GM19463 (cell line): Measurements from ENCODE around the gene ATAD3A.

Experiments used
- ATAC-seq: cut with Tn5 transposase; IDR thresholded peaks from one replicate; pipeline ENCODE4 v1.9.1; 2021; ENCODE audit warnings: mild to moderate bottlenecking, moderate library complexity; ENCODE audit not compliant: unreplicated experiment

Gene ATAD3A

DNA sequence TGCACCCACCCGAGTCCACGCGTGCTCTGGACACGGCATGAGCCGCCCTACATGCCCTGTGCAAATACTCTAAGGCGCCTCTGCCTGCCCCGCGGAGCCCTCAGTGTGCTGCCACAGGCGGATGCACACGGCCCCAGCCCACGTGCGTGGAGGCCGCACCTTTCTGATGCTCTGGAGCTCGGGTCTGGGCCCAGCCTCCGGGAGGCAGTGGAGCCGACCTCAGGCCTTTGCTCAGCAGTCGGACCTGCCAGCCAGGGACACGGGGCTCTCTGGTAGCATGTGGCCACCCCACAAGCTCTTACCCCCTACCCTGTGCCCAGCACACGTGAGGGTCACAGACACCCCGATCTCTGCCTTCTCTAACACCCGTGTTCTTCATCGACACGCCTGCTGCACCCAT lies 26.4 kb downstream of the ATAD3A start:
- no peak for ATAC-seq

DNA sequence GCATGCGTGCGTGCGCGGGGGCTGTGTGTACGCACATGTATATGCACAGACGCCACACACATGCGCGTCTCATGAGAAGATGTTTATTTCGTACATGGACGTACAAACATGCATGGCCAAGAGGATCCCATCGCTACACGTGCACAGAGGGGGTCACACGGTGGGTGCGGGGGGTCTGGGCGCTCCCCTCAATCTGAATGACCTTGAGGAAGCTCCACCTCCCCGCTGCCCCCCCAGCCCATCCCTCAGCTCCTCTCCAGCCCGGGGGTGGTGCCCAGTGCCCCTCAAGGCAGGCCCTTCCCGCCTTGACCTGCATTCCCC lies 27.0 kb downstream of the ATAD3A start:
- ATAC-seq = no peak

DNA sequence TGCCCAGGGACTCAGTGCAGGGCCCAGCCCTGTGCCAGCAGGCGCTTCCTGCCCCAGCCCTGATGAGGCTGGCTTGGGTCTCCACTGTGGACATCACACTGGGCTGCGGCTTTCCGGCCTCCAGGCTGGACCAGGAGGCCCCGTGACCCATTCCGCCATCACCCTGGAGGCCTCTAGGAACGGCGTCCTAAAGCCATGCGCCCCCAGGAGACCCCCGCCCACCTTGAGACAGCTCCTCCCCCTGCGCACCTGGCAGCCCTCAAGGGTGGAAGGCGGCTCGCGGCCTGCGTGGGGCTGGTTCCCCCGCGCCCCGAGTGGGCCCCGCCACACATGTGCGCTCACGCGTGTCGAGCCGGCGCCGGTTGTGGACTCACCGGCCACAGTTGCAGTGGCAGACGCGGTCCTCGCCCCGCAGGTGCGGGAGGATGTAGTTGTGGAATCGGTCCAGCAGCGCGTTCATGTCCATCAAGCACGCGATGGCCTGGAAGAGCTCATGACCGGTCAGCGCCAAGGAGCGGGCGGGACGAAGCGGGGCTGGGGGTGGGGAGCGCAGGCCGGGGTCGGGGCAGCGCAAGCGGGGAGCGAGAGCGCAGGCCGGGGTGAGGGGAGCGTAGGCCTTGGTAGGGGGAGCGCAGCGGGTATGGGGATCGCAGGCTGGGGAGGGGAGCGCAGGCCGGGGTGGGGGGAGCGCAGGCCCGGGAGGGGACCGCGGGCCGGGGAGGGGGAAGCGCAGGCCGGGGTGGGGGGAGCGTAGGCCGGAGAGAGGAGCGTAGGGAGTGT lies 27.5 kb downstream of the ATAD3A start:
- no peak for ATAC-seq

DNA sequence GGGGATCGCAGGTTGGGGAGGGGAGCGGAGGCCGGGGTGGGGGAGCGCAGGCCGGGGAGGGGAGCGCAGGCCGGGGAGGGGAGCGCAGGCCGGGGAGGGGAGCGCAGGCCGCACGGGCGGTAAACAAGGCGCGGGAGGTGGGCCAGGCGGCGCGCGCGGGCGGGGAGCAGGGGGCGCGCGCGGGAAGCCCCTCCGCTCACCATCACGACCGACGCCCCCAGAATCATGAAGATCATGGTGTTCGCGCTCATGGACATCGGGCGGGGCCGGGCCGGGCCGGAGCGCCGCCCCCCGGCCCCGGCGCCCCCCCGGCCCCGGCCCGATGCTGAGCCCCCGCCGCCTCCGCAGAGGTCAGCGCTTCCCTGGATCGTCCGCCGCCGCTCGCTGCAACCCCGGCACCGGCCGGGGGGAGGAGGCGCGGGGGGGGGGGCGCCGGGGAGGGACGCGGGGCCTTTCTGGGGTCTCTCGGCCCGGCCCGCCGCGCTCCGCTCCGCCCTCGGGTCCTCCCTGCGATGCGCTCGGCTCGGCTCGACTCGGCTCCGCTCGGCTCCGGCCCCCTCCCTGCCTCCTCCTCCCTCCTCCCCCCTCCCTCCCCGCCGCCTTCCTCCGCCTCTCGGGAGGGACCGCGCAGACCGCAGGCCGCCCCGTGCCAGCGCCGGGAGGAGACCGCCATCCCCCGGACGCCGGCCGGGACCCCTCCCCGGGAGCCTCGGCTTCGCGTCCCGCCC lies 28.3 kb downstream of the ATAD3A start, which contains the start of gene TMEM240:
Gene TMEM240, minus strand, starts transcription at position 535 of the 728 bp plus-strand sequence. Its CDS starts 278 bp downstream, at position 257.
- ATAC-seq = no peak

DNA sequence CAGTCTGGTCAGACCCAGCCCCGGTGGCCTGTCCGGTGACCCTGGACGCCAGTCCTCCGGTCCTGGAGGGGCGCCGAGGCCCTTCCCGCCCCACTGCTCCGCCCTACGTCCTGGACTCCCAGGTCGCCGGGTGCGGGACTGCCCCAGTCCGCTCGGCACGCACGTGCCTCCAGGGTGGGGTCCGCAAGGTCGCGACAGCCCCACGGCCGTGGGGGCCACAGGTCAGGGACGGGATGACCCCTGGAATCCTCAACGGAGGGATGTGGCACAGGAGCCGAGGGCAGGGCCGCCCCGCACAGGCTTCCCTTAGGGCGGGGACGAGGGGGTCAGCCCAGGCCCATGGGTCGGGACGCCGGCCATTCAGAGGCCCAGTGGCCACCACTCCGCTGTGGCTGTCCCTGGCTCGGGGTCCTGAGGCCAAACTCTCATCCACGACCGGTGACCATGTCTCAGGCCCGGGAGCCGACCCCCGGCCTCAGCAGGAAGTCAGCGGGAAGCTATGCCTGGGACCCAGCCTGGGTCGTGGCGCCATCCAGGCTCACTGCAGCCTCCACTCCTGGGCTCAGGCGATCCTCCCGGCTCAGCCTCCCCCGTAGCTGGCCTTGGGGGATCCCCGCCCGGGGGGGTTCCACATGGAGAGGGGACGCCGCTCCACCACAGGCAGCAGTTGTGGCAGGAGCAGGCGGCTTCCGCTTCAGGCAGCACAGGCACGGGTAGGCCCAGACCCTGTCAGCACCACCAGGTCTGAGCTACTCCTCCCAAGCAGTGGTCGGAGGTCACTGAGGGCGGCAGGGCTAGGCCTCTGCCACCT lies 29.1 kb downstream of the ATAD3A start:
- no peak for ATAC-seq

DNA sequence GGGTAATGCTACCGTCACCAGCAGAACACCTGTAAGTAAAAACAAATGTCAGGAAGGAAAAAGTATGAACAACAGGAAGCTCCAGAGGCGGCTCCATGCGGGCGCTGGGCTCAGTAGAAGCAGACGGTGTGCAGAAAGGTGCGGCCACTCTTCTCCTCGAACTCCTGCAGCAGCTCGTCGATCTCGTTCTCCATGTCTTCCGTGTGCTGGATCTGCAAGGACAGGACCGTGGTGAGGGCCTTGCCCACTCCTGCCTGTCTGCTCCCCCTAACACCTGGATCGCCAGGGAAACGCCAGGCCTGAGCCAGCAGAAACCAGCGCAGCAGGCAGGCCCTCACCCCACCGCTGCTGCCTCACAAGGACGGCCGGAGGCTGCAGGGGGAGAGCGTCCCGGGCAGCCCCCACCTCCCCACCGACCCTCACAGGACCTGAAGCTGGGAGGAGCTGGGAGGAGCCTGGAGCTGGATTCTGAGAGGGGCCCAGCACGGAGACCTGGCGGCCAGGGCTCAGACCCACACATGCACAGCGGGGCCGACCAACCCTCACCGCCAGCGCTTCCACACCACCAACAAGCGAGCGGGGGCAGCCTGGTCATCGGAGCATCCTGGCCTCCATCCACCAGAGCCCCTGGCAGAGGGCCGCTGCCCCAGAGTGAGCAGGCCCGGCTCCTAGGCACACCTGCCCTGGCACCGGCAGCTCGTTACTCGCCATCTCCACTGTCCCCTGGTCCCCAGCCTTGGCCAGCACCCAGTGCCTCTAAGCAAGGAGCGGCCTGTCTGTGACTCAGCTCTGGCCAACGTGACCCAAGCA lies 30.2 kb downstream of the ATAD3A start:
- no peak for ATAC-seq

DNA sequence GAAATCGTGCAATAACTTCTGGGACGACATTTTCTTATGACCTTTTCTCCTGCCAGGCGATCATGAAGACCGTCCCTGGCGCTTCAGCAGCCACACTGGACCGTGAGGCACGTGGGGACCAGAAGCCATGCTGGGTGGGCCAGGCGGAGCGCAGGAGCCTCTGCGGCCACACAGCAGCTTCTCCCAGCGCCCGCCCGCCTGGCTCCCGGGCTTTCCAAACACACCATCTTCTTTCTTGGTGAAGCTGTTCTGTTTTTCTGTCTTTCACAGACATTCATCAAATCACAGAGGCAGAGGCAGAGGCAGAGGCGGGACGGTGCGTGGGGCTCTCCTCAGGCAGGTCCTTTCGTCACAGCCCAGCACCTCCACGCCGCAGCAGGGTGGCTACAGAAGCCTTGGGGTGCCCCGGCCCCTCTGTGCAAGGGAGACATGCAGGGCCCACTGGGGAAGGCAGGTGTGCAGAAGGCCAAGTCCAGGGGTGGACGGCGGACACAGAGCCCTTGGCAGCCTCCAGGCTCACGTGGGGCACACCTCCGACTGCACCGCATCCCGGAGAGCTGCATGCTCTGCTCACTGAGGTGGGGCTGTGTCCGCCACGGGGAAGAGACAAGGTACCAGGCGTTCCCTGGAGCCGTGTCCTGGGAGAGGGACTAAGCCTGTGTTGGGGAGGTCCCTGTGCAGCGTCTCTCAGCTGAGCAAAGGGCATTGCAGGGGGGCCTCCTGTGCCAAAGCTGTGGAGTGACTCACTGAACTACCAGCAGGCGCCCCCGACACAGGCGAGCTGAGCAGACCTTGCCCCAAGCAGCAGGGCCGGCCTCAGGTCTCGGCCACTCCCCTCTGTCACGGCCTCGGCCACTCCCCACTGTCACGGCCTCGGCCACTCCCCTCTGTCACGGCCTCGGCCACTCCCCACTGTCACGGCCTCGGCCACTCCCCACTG lies 31.1 kb downstream of the ATAD3A start:
- no peak for ATAC-seq

DNA sequence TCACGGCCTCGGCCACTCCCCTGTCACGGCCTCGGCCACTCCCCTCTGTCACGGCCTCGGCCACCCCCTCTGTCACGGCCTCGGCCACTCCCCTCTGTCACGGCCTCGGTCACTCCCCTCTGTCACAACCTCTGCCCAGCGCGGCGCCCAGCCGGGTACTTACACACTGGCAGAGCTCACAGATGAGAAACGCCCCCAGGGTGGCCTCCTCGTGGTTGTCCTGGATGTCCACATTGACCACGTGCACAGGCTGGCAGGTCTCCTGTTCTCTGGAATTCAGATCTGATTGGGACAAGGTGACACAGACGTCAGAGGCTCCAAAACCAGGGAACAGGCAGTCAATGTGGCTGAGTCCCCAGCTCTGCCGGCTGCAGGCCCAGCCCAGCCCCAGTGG lies 31.7 kb downstream of the ATAD3A start:
- ATAC-seq = no peak

DNA sequence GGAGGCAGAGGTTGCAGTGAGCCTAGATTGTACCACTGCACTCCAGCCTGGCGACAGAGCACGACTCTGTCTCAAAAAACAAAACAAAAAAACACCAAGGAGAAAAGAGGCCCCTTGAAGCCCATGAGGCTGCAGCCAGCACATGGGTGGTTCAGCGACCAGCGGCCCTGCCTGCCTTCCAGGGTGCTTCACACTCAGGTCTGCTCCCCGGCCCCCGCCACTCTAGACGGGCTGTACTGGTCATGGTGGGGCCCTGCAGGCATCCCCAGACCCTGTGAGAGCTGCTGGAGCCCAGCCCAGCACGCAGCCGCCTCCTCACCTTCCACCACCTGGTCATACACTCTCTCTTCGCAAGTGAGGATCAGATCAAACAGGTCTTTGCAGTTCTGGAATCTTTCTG lies 32.6 kb downstream of the ATAD3A start:
- ATAC-seq = no peak

DNA sequence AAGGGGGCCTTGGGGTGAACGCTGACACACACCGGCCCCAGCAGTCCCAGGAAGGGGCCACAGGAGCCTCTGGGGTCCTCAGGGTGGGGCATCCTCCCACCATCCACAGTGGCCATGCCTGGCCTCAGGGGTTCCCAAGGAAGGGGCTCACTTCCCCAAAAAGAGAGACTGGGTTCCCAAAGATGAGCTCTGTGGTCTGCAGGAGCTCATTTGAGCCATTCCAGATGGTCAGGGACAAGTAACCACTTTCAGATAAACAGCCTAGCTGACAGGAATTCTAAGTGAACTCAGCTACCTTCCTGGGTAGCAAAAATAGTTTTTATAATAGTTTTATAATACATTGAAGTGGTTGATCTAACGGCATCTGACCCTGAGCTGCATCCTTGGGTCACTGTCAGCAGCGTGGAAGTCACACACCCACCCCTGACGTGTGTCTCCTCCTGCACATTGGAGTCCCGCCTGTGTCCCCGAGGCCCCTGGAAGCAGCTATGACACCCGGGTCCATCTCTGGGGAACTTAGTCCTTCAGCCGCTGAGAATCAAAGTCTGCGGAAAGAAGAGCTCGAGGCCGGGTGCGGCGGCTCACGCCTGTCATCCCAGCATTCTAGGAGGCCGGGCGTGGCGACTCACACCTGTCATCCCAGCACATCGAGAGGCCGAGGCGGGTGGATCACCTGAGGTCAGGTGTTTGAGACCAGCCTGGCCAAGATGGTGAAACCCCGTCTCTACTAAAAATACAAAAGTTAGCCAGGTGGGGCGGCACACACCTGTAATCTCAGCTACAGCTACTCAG lies 34.2 kb downstream of the ATAD3A start:
- ATAC-seq = no peak

DNA sequence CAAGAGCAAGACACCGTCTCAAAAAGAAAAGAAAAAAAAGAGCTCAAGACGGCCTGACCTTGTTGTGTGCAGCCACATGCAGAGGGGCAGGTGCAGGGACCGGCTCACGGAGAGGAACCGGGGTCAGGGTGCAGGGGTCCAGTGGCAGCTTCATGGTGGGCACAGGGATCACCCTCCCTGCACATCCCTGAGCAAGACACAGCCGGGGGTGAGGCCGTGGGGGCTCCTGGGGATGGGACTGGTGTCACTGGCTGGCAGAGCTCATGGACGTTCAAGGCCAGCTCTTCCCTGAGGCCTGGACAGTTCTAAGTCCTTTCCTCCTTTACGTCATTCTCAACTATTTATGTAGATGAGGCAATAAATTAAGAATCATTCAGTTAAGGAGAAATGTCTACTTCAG lies 35.0 kb downstream of the ATAD3A start:
- no peak for ATAC-seq

DNA sequence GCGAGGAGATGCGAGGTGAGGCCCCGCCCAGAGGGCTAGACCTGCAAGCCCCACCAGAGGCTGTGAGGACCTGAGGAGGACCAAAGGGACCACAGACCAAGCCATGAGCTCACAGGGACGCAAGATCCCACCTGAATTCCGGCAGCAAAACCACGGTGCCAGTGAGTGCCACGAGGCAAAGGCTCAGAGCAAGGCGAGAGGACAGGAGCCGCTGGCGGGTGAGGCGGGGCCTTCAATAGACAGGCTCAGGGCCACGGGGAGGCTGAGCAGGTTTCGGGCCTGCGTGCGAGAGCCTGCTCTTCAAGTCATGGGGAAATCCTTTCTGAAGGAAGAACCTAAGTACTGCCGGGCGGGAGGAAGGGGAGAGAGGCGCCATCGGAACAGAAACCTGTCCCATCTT lies 35.5 kb downstream of the ATAD3A start:
- ATAC-seq = no peak

DNA sequence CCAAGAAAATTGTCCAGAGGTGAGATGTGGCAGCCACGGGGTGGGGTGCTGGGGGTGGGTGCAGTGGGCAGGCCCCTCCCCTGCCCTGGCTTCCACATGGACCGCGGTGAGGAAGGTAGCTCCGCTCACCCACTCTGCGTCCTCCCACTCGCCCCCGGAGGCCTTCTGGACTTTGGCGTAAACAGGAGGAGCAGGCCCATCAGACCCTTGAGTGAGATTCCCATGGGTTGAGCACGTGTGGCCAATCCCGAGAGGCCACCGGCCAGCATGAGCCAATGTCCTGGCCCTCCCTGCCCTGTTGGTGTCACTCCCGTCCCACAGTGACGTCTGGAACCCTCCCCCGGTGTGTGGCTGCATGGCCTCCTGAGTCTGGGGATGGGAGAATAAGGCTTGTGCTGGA lies 36.6 kb downstream of the ATAD3A start:
- no peak for ATAC-seq

DNA sequence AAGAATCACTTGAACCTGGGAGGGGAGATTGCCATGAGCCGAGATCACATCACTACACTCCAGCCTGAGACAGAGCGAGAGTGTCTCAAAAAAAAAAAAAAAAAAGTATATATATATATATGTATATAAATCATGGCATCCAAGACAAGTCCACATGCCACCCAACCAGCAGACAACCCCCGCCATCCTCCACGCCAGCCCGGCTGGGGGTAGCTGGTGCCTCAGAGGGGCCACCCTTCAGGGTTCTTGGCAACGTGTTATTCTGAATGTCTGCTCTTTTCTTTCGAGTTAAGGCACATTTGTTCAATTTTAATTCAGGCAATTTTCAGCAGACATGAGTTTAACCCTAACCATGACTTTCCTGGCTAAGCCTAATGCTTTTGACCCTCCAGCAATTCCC lies 38.1 kb downstream of the ATAD3A start:
- ATAC-seq = no peak

DNA sequence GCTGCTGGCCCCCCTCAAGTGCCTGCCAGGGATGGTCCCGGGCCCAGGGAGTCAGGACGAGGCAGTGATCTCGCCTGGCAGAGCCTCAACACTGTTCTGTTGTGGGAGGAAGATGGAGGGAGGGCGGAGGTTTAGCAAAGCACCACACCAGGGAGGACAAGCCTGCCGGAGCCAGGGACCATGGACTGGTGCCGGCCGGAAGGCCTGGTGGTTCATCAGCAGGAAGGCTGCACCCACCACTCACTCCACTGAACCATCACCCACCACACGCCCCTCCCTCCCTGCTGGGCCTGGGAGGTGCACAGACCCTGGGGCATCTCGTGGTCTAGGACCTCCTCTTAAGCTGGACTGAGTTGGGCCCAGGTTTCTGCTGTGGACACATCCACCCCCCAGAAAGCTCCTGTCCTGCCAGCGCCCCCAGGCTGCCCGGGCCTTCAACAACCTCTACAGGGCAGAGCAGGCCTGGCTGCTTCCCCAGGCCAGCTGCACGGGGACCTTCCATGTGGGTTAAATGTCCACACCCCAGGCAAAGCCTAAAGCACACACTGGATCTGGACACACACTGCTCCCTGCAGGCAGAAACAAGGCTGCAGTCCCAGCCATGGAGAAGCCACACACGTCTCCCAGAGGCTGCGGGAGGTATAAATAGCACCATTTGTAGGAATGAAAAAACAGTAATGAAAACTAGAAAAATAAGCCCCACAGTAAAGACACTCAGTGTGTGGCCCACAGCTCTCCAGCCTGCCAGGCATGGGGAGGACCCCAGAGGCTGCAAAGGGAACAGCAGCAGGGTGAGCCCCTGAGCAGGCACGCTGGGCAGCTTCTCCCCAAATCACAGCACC lies 38.9 kb downstream of the ATAD3A start:
- no peak for ATAC-seq

DNA sequence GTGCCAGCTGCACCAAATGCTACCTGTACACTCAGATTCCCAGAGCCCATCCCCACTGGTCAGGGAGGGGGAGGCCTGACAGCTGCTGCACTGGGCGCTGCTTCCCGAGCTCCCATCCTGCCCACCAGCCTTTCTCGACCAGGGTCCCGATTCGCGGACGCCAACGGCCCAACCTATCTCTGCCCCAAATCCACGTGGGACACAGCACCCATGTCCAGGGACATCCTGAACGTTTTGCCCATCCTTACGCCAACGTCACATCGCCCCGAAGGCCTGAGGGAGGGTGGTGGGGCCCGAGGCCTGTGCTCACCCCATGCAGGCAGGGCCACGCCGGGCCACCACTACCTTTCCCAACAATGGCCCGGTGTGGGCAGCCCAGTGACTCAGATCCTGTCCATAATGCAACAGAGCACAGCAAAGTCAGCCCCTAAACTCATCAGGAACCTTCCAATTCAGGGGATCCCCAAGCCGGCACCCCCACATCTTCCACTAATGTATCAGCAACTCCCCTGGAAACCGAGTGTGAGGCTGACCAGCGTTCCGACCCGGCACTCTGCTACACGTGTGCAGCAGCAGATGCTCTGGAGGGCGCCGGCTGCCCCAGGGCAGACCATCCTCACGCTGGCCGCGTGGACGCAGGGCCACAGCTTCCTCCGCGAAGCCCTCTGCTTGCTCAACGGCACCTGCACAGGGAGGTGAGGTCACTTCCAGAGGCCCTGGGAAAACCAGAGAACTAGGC lies 39.7 kb downstream of the ATAD3A start:
- no peak for ATAC-seq

DNA sequence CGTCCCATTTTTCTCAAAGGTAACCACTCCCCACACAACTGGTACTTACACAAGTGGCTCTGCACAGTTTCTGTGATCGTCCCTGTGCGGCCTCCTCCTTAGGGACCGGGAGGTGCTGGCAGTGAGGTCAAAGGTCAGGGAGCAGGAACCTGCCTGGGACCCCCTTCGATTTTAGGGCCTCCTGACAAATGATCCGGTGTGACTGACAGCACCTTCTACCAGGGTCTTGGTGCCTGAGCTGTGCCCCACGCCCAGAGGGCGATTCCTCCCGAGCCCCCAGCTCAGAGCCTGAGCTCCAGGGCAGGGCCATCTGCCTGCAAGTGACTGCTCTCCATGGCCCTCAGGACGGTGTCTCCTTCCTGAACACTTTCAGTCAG lies 40.3 kb downstream of the ATAD3A start:
- no peak for ATAC-seq
